Effector memory CD4-positive, alpha-beta T cell (primary cell): ENCODE data around the gene TMEM248.

Experiments
- DNase-seq, 3 donors: peaks; one replicate each; pipeline ENCODE4 v3.0.0-alpha.2; 2020
- H3K27ac ChIP-seq: 2 replicates; pipeline ENCODE4 v1.7.0; 2013; ENCODE audit warnings: mild to moderate bottlenecking, low read length, moderate library complexity; ENCODE audit not compliant: insufficient read depth, poor library complexity, severe bottlenecking
- H3K27me3 ChIP-seq: replicated peaks from 2 replicates; pipeline ENCODE4 v1.7.0; 2013; ENCODE audit warnings: mild to moderate bottlenecking, low read length; ENCODE audit not compliant: insufficient read depth, control insufficient read depth, poor library complexity, severe bottlenecking
- H3K36me3 ChIP-seq: 2 replicates; pipeline ENCODE4 v1.7.0; 2013; ENCODE audit warnings: mild to moderate bottlenecking, low read length, moderate library complexity; ENCODE audit not compliant: control insufficient read depth, insufficient read depth
- H3K4me1 ChIP-seq: 2 replicates; pipeline ENCODE4 v1.7.0; 2013; ENCODE audit warnings: low read length, mild to moderate bottlenecking; ENCODE audit not compliant: control insufficient read depth, insufficient read depth, poor library complexity, severe bottlenecking
- H3K4me3 ChIP-seq: 2 replicates; pipeline ENCODE4 v1.7.0; 2013; ENCODE audit warnings: low read length, low read depth, mild to moderate bottlenecking; ENCODE audit not compliant: insufficient read depth, poor library complexity, severe bottlenecking
- H3K9me3 ChIP-seq: 2 replicates; pipeline ENCODE4 v1.7.0; 2013; ENCODE audit warnings: mild to moderate bottlenecking, low read length, moderate library complexity; ENCODE audit not compliant: control insufficient read depth

The TMEM248 gene

GRCh38 chr7:66921396-66921917 lies 432 bp downstream of the TMEM248 start:
- peak overlapping the region; percentile 79 for H3K27ac ChIP-seq

GRCh38 chr7:66921918-66922486 lies 977 bp downstream of the TMEM248 start:
- Histone ChIP-seq H3K27ac (peak overlapping the region; percentile 79), H3K27me3 (no peaks in the 10 kb centered on the region), H3K4me3 (peak overlapping the region; percentile 88), H3K4me1 (peaks cover 15% of the 10 kb centered on the region), H3K36me3 (peaks cover 5% of the 10 kb centered on the region), H3K9me3 (no peaks in the 10 kb centered on the region)
- peak; percentile 5 to 30 (median 16) for DNase-seq

More at GRCh38 chr7:66921396-66921917, 432 bp downstream of the TMEM248 start:
- Histone ChIP-seq H3K27me3 (no peaks in the 10 kb centered on the region), H3K36me3 (peaks cover 5% of the 10 kb centered on the region), H3K4me3 (peak overlapping the region; percentile 88), H3K9me3 (no peaks in the 10 kb centered on the region), H3K4me1 (peaks cover 15% of the 10 kb centered on the region)
- peak in 2 of 3 donors; percentile 2 to 6 for DNase-seq

DNA sequence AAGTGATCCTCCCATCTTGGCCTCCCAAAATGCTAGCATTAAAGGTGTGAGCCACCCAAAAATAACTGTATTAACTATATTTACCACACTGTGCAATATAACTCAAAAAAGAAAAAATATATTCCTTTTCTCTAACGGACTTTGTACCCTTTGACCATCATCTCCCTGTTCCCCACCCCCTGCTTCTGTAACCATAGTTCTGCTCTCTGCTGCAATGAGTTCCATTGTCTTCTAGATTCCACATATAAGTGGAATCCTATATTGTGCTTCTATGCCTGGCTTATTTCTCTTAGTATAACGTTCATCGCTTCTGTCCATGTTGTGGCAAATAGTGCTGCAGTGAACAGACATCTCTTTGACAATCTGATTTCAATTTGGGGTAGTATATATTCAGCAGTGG lies 4.2 kb downstream of the TMEM248 start:
- Histone ChIP-seq H3K36me3 (peaks cover 8% of the 10 kb centered on the region), H3K9me3 (no peaks in the 10 kb centered on the region), H3K27me3 (no peaks in the 10 kb centered on the region), H3K4me3 (no peak overlapping the region), H3K27ac (no peak overlapping the region), H3K4me1 (peaks cover 15% of the 10 kb centered on the region)
- no peak for DNase-seq

DNA sequence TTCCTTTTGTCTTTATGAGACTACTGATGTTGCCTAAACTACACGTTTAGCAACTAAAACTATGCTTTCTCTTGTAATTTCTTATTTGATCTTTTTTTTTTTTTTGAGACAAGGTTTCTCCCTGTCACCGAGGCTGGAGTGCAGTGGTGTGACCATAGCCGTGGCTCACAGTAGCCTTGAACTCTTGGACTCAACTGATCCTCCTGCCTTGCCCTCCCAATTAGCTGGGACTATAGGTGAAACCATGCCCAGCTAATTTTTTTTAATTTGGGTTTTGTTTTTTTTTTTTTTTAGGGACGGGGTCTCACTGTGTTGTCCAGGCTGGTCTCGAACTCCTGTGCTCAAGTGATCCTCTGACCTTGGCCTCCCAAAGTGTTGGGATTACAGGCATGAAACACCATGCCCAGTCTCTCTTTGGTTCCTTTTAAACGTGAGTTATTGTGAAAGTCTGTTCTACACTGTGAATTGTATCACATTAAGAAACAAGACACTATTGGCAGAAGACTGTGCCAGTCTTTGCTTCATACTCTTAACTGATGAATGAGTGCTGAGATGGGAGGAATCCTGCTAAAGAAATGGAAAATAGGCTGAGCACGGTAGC lies 6.4 kb downstream of the TMEM248 start:
- peaks cover 8% of the 10 kb centered on the region for H3K36me3 ChIP-seq

GRCh38 chr7:66928388-66928787 lies 7.4 kb downstream of the TMEM248 start:
- H3K4me3 ChIP-seq = no peak overlapping the region
- no peak for DNase-seq
- H3K36me3 ChIP-seq = peaks cover 8% of the 10 kb centered on the region
- no peaks in the 10 kb centered on the region for H3K27me3 ChIP-seq
- peaks cover 6% of the 10 kb centered on the region for H3K4me1 ChIP-seq
- no peaks in the 10 kb centered on the region for H3K9me3 ChIP-seq
- H3K27ac ChIP-seq = no peak overlapping the region

More for the DNA sequence above, 6.4 kb downstream of the TMEM248 start:
- Histone ChIP-seq H3K9me3 (no peaks in the 10 kb centered on the region), H3K4me3 (no peak overlapping the region), H3K27ac (no peak overlapping the region), H3K4me1 (peaks cover 11% of the 10 kb centered on the region), H3K27me3 (no peaks in the 10 kb centered on the region)
- DNase-seq = no peak

DNA sequence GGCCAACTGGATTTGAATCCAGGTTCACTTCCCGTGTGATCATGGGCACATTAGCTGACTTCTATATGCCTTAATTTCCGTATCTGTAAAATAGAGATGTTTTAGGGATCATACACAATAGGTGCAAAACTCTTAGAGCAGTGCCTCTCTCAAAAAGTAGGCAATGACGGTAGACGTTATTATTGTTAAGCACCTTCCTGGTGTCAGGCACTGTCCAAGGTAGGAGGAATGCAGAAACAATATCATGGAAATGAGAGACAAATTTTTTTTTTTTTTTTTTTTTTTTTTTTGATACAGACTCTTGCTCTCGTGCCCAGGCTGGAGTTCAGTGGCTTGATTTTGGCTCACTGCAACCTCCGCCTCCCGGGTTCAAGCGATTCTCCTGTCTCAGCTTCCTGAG lies 8.1 kb downstream of the TMEM248 start:
- Histone ChIP-seq H3K27me3 (no peaks in the 10 kb centered on the region), H3K27ac (no peak overlapping the region), H3K36me3 (peaks cover 8% of the 10 kb centered on the region), H3K4me1 (no peaks in the 10 kb centered on the region), H3K9me3 (no peaks in the 10 kb centered on the region), H3K4me3 (no peak overlapping the region)
- DNase-seq = no peak

DNA sequence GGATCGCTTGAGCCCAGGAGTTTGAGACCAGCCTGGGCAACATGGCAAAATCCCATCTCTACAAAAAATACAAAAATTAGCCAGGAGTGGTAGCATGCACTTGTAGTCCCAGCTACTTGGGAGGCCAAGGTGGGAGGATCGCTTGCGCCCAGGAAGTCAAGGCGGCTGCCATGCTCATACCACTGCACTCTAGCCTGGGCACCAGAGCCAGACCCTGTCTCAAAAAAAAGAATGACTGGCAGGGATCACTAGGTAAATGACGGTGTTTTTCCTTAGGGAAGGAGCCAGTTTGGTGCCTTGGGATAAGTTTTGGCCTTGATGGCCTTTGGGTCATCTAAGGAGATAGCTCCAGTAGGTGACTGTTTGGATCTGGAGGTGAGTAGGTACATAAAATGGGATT lies 8.9 kb downstream of the TMEM248 start:
- H3K27ac ChIP-seq = no peak overlapping the region
- no peak overlapping the region for H3K4me3 ChIP-seq
- H3K36me3 ChIP-seq = peaks cover 7% of the 10 kb centered on the region
- no peaks in the 10 kb centered on the region for H3K4me1 ChIP-seq
- no peak for DNase-seq
- H3K27me3 ChIP-seq = no peaks in the 10 kb centered on the region
- no peaks in the 10 kb centered on the region for H3K9me3 ChIP-seq

- Histone ChIP-seq H3K4me1 (no peaks in the 10 kb centered on the region), H3K4me3 (no peak overlapping the region), H3K36me3 (peaks cover 4% of the 10 kb centered on the region), H3K9me3 (no peaks in the 10 kb centered on the region), H3K27me3 (no peaks in the 10 kb centered on the region), H3K27ac (no peak overlapping the region)
- DNase-seq = no peak
These were observed 9.3 kb downstream of the TMEM248 start for GRCh38 chr7:66930341-66930740.

DNA sequence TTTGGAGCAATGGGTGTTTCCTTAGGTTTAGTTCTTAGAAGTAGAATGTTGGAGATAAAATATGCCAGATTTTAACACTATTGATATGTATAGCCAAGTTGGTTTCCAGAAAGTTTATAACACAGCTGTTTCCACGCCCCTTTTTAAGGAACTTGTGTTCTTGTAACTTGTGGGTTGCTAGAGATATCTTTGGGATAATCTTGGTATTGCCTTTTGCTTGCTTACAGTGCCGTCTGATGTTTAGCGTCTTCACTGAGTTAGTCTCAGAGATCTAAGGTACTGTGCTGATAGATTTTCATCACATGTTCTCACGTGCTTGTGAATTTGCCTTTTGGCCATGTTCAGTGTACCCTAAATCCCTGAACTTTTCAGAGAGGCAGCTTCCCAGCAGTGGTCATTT lies 12.4 kb downstream of the TMEM248 start:
- Histone ChIP-seq H3K4me3 (no peak overlapping the region), H3K36me3 (no peaks in the 10 kb centered on the region), H3K4me1 (no peaks in the 10 kb centered on the region), H3K9me3 (no peaks in the 10 kb centered on the region), H3K27ac (no peak overlapping the region), H3K27me3 (no peaks in the 10 kb centered on the region)
- no peak for DNase-seq

- Histone ChIP-seq H3K4me1 (no peaks in the 10 kb centered on the region), H3K36me3 (peaks cover 15% of the 10 kb centered on the region), H3K27me3 (no peaks in the 10 kb centered on the region), H3K27ac (no peak overlapping the region), H3K9me3 (no peaks in the 10 kb centered on the region), H3K4me3 (no peak overlapping the region)
- DNase-seq = no peak
These were observed 16.9 kb downstream of the TMEM248 start for GRCh38 chr7:66937940-66938339.
